WERI-Rb-1 (cell line): Measurements from ENCODE around the gene ZSCAN10.
A peak's percentile ranks its signal among the peaks of the same experiment; 100 is the strongest.
"Not testable (repeated sequence)": the region's sequence is repeated elsewhere in the genome, so short reads cannot be mapped to it uniquely, and the experiment has no call there.

Source experiments
- DNase-seq: peaks from one replicate; pipeline ENCODE4 v3.0.0-alpha.2; 2020
- H3K27ac ChIP-seq: fragments of 250-450 bp; sonication (Bioruptor Pico); 2 replicates; pipeline ENCODE4 v1.5.1; 2020; ENCODE audit warnings: mild to moderate bottlenecking, moderate library complexity
- H3K27me3 ChIP-seq: fragments of 250-450 bp; sonication (Bioruptor Pico); 2 replicates; pipeline ENCODE4 v1.5.1; 2021; ENCODE audit warnings: mild to moderate bottlenecking, low read depth, moderate library complexity; ENCODE audit not compliant: insufficient read depth, severe bottlenecking
- H3K36me3 ChIP-seq: fragments of 250-450 bp; sonication (Bioruptor Pico); 2 replicates; pipeline ENCODE4 v1.5.1; 2020; ENCODE audit warnings: mild to moderate bottlenecking, moderate library complexity
- H3K4me3 ChIP-seq: 2 replicates; pipeline ENCODE4 v1.5.1; 2011; ENCODE audit warnings: low read depth, mild to moderate bottlenecking, control low read depth, low read length
- H3K9me3 ChIP-seq: fragments of 250-450 bp; sonication (Bioruptor Pico); 2 replicates; pipeline ENCODE4 v1.5.1; 2021; ENCODE audit warnings: mild to moderate bottlenecking, moderate library complexity; ENCODE audit not compliant: severe bottlenecking
- CTCF ChIP-seq: IDR thresholded peaks from 2 replicates; pipeline ENCODE4 v1.5.1; 2011; ENCODE audit warnings: low read depth, mild to moderate bottlenecking, control low read depth, inconsistent platforms, low read length

ZSCAN10 gene

GRCh38 chr16:3056336-3057180, 42.5 kb downstream of the ZSCAN10 start:
- no peak for TF ChIP-seq CTCF
- Histone ChIP-seq H3K27me3 (no peaks in the 10 kb centered on the region), H3K9me3 (no peaks in the 10 kb centered on the region), H3K36me3 (no peaks in the 10 kb centered on the region), H3K27ac (no peak overlapping the region), H3K4me3 (no peak overlapping the region)
- no peak for DNase-seq

GRCh38 chr16:3055734-3056115, 43.4 kb downstream of the ZSCAN10 start:
- not testable (repeated sequence) for DNase-seq, H3K9me3 ChIP-seq, H3K27me3 ChIP-seq, H3K36me3 ChIP-seq, H3K27ac ChIP-seq, H3K4me3 ChIP-seq

GRCh38 chr16:3054965-3055733, 43.9 kb downstream of the ZSCAN10 start:
- H3K27ac ChIP-seq, result no peak overlapping the region
- H3K4me3 ChIP-seq, result no peak overlapping the region
- no peak for TF ChIP-seq CTCF

GRCh38 chr16:3053330-3053710, 45.8 kb downstream of the ZSCAN10 start:
- H3K27ac ChIP-seq, H3K4me3 ChIP-seq, DNase-seq, H3K9me3 ChIP-seq, H3K27me3 ChIP-seq, H3K36me3 ChIP-seq: not testable (repeated sequence)
- 0 out of 2 replicates have a peak, but pooled peaks have one; percentile 7 for TF ChIP-seq CTCF

More at GRCh38 chr16:3054965-3055733, 43.9 kb downstream of the ZSCAN10 start:
- H3K36me3 ChIP-seq, result no peaks in the 10 kb centered on the region
- H3K9me3 ChIP-seq, result no peaks in the 10 kb centered on the region
- DNase-seq, result no peak
- H3K27me3 ChIP-seq, result no peaks in the 10 kb centered on the region

- not testable (repeated sequence) for H3K9me3 ChIP-seq, H3K4me3 ChIP-seq, H3K27ac ChIP-seq, H3K36me3 ChIP-seq, DNase-seq
- H3K27me3 ChIP-seq, result peaks cover 14% of the 10 kb centered on the region
Measured at GRCh38 chr16:3052571-3053329, 46.3 kb downstream of the ZSCAN10 start.

GRCh38 chr16:3051494-3051893, 47.6 kb downstream of the ZSCAN10 start:
- no peak for TF ChIP-seq CTCF
- H3K36me3 ChIP-seq, result no peaks in the 10 kb centered on the region
- no peaks in the 10 kb centered on the region for H3K9me3 ChIP-seq
- peaks cover 27% of the 10 kb centered on the region for H3K27me3 ChIP-seq
- H3K27ac ChIP-seq, result no peak overlapping the region
- no peak overlapping the region for H3K4me3 ChIP-seq
- no peak for DNase-seq
